AG09319 (cell line): ENCODE results near the gene CCDC61.

Experiments
- DNase-seq: peaks from one replicate; pipeline ENCODE4 v3.0.0-alpha.2; 2010; ENCODE audit warnings: low read depth; ENCODE audit errors: extremely low read depth
- CTCF ChIP-seq: IDR thresholded peaks from 2 replicates; pipeline ENCODE4 v1.5.1; 2011; ENCODE audit warnings: low read depth, mild to moderate bottlenecking, inconsistent platforms, low read length, moderate library complexity

The CCDC61 gene

GRCh38 chr19:46065486-46066071, 70.3 kb downstream of the CCDC61 start:
- DNase-seq = no peak
- no peak for TF ChIP-seq CTCF

- DNase-seq = no peak
Observed at GRCh38 chr19:46066471-46066870, 71.2 kb downstream of the CCDC61 start.

GRCh38 chr19:46067691-46068090, 72.4 kb downstream of the CCDC61 start:
- DNase-seq = no peak
- no peak for TF ChIP-seq CTCF

More at GRCh38 chr19:46066471-46066870, 71.2 kb downstream of the CCDC61 start:
- TF ChIP-seq CTCF = no peak
